ENCODE data around the gene TXNRD1.

DNA sequence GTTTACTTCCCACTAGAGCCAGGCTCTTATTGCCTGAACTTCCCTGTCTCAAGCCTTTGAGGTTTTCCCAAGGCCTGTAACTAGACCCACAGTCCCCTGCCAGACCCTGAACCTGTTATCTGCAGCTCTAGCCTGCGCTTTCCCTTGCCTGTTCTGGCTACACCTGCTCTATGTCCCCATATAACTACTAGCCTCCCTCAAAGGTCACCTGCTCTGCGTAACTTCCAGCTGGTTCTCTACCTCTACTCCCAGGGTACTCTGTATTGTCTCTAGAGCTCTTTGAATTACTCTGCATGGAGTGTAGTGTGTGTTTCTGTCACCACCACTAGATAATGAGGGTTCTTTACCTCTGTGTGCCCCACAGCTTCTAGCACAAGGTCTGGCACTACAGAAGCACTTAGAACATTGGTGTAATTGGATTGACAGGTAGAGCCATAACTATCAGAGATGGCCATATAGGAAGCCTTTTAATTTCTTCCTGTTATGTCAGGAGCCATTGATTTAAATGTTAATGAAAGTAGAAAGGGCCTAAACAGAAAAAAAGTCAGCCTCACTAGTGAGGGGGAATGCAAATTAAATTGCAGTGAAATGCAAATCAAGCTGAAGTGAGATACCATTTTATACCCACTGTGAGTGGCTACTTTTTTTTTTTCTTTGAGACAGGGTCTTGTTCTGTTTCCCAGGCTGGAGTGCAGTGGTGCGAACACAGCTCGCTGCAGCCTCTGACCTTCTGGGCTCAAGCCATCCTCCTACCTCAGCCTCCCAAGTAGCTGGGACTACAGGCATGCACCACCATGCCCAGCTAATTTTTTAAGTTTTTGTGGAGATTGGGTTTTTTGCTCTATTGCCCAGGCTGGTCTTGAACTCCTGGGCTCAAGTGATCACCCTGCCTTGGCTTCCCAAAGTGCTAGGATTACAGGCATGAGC lies 135.7 kb downstream of the TXNRD1 start:
- TF ChIP-seq POLR2AphosphoS5 (IDR thresholded peaks at IDR 0.05; ENCODE audit: low read depth): no peak
- TF ChIP-seq SPI1 (IDR thresholded peaks at IDR 0.05; ENCODE audit: borderline replicate concordance, low read depth): no peak
- TF ChIP-seq, protein P1, sequence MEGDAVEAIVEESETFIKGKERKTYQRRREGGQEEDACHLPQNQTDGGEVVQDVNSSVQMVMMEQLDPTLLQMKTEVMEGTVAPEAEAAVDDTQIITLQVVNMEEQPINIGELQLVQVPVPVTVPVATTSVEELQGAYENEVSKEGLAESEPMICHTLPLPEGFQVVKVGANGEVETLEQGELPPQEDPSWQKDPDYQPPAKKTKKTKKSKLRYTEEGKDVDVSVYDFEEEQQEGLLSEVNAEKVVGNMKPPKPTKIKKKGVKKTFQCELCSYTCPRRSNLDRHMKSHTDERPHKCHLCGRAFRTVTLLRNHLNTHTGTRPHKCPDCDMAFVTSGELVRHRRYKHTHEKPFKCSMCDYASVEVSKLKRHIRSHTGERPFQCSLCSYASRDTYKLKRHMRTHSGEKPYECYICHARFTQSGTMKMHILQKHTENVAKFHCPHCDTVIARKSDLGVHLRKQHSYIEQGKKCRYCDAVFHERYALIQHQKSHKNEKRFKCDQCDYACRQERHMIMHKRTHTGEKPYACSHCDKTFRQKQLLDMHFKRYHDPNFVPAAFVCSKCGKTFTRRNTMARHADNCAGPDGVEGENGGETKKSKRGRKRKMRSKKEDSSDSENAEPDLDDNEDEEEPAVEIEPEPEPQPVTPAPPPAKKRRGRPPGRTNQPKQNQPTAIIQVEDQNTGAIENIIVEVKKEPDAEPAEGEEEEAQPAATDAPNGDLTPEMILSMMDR (IDR thresholded peaks at IDR 0.05; ENCODE audit: insufficient read depth, low read length): no peak
- TF ChIP-seq, protein P2, sequence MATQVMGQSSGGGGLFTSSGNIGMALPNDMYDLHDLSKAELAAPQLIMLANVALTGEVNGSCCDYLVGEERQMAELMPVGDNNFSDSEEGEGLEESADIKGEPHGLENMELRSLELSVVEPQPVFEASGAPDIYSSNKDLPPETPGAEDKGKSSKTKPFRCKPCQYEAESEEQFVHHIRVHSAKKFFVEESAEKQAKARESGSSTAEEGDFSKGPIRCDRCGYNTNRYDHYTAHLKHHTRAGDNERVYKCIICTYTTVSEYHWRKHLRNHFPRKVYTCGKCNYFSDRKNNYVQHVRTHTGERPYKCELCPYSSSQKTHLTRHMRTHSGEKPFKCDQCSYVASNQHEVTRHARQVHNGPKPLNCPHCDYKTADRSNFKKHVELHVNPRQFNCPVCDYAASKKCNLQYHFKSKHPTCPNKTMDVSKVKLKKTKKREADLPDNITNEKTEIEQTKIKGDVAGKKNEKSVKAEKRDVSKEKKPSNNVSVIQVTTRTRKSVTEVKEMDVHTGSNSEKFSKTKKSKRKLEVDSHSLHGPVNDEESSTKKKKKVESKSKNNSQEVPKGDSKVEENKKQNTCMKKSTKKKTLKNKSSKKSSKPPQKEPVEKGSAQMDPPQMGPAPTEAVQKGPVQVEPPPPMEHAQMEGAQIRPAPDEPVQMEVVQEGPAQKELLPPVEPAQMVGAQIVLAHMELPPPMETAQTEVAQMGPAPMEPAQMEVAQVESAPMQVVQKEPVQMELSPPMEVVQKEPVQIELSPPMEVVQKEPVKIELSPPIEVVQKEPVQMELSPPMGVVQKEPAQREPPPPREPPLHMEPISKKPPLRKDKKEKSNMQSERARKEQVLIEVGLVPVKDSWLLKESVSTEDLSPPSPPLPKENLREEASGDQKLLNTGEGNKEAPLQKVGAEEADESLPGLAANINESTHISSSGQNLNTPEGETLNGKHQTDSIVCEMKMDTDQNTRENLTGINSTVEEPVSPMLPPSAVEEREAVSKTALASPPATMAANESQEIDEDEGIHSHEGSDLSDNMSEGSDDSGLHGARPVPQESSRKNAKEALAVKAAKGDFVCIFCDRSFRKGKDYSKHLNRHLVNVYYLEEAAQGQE (IDR thresholded peaks at IDR 0.05; ENCODE audit: insufficient replicate concordance, low read depth): no peak

Measured in HL-60 (cell line).